Measurements from ENCODE around the gene TMEM245.

The TMEM245 gene

GRCh38 chr9:109119439-109120203 is at the start of gene TMEM245:
Gene TMEM245 (minus strand): TSS chr9:109119947. CDS start chr9:109119913, 34 bp downstream.
- in situ Hi-C loops (cut with HindIII; ENCODE audit: low pct_ligation_motif_present, low pct_unique_long_range_greater_than_20kb, low sequenced_read_pairs) = no loop called here
- DNase-seq = peak; percentile 97

GRCh38 chr9:109168170-109168569 is 48.4 kb upstream of the TMEM245 start:
- DNase-seq = no peak
- in situ Hi-C loops (cut with HindIII; ENCODE audit: low pct_ligation_motif_present, low pct_unique_long_range_greater_than_20kb, low sequenced_read_pairs) = no loop called here

GRCh38 chr9:109167716-109168115 is 48.0 kb upstream of the TMEM245 start:
- no peak for DNase-seq
- in situ Hi-C loops (cut with HindIII; ENCODE audit: low pct_ligation_motif_present, low pct_unique_long_range_greater_than_20kb, low sequenced_read_pairs) = no loop called here

- in situ Hi-C loops (cut with HindIII; ENCODE audit: low pct_ligation_motif_present, low pct_unique_long_range_greater_than_20kb, low sequenced_read_pairs) = no loop called here
- no peak for DNase-seq
Measured at GRCh38 chr9:109166771-109167601, 47.2 kb upstream of the TMEM245 start, which contains the start of gene FRRS1L. Gene FRRS1L (minus strand): TSS chr9:109167249. CDS start chr9:109167138, 111 bp downstream.

- DNase-seq = no peak
- in situ Hi-C loops (cut with HindIII; ENCODE audit: low pct_ligation_motif_present, low pct_unique_long_range_greater_than_20kb, low sequenced_read_pairs) = no loop called here
Measured at GRCh38 chr9:109166171-109166770, 46.5 kb upstream of the TMEM245 start.

GRCh38 chr9:109164042-109164441 is 44.3 kb upstream of the TMEM245 start:
- DNase-seq = no peak
- in situ Hi-C loops (cut with HindIII; ENCODE audit: low pct_ligation_motif_present, low pct_unique_long_range_greater_than_20kb, low sequenced_read_pairs) = no loop called here

- in situ Hi-C loops (cut with HindIII; ENCODE audit: low pct_ligation_motif_present, low pct_unique_long_range_greater_than_20kb, low sequenced_read_pairs) = no loop called here
- no peak for DNase-seq
Measured at GRCh38 chr9:109163194-109163593, 43.4 kb upstream of the TMEM245 start.

- in situ Hi-C loops (cut with HindIII; ENCODE audit: low pct_ligation_motif_present, low pct_unique_long_range_greater_than_20kb, low sequenced_read_pairs) = no loop called here
- no peak for DNase-seq
Measured at GRCh38 chr9:109162677-109163076, 42.9 kb upstream of the TMEM245 start.

GRCh38 chr9:109161471-109161870 is 41.7 kb upstream of the TMEM245 start:
- in situ Hi-C loops (cut with HindIII; ENCODE audit: low pct_ligation_motif_present, low pct_unique_long_range_greater_than_20kb, low sequenced_read_pairs) = no loop called here
- no peak for DNase-seq

GRCh38 chr9:109159583-109159982 is 39.8 kb upstream of the TMEM245 start:
- in situ Hi-C loops (cut with HindIII; ENCODE audit: low pct_ligation_motif_present, low pct_unique_long_range_greater_than_20kb, low sequenced_read_pairs) = no loop called here
- no peak for DNase-seq

- in situ Hi-C loops (cut with HindIII; ENCODE audit: low pct_ligation_motif_present, low pct_unique_long_range_greater_than_20kb, low sequenced_read_pairs) = no loop called here
- DNase-seq = no peak
Measured at GRCh38 chr9:109158651-109159050, 38.9 kb upstream of the TMEM245 start.

- in situ Hi-C loops (cut with HindIII; ENCODE audit: low pct_ligation_motif_present, low pct_unique_long_range_greater_than_20kb, low sequenced_read_pairs) = no loop called here
- DNase-seq = no peak
Measured at GRCh38 chr9:109156708-109157107, 37.0 kb upstream of the TMEM245 start.

GRCh38 chr9:109150925-109151545 is 31.3 kb upstream of the TMEM245 start:
- no peak for DNase-seq
- in situ Hi-C loops (cut with HindIII; ENCODE audit: low pct_ligation_motif_present, low pct_unique_long_range_greater_than_20kb, low sequenced_read_pairs) = no loop called here

- in situ Hi-C loops (cut with HindIII; ENCODE audit: low pct_ligation_motif_present, low pct_unique_long_range_greater_than_20kb, low sequenced_read_pairs) = no loop called here
- no peak for DNase-seq
Measured at GRCh38 chr9:109149722-109150121, 30.0 kb upstream of the TMEM245 start.

- in situ Hi-C loops (cut with HindIII; ENCODE audit: low pct_ligation_motif_present, low pct_unique_long_range_greater_than_20kb, low sequenced_read_pairs) = no loop called here
- no peak for DNase-seq
Measured at GRCh38 chr9:109149089-109149488, 29.3 kb upstream of the TMEM245 start.

GRCh38 chr9:109145051-109145450 is 25.3 kb upstream of the TMEM245 start:
- in situ Hi-C loops (cut with HindIII; ENCODE audit: low pct_ligation_motif_present, low pct_unique_long_range_greater_than_20kb, low sequenced_read_pairs) = no loop called here
- DNase-seq = no peak

GRCh38 chr9:109143881-109144562 is 24.3 kb upstream of the TMEM245 start:
- in situ Hi-C loops (cut with HindIII; ENCODE audit: low pct_ligation_motif_present, low pct_unique_long_range_greater_than_20kb, low sequenced_read_pairs) = no loop called here
- DNase-seq = peak; percentile 43

GRCh38 chr9:109141375-109141774 is 21.6 kb upstream of the TMEM245 start:
- DNase-seq = no peak
- in situ Hi-C loops (cut with HindIII; ENCODE audit: low pct_ligation_motif_present, low pct_unique_long_range_greater_than_20kb, low sequenced_read_pairs) = no loop called here
